Endodermal cell (in vitro differentiated cells): ENCODE results near the gene CARNS1. TPM values are rescaled to one million over a fixed set of nuclear protein-coding genes. Genes with fewer than 3 reads are reported as not detected.

Source experiments
- DNase-seq: peaks from one replicate; pipeline ENCODE4 v3.0.0-alpha.2; 2017
- H3K27ac ChIP-seq: 2 replicates; pipeline ENCODE4 v1.5.1; 2013; ENCODE audit warnings: mild to moderate bottlenecking, low read depth, low read length, moderate library complexity
- H3K27me3 ChIP-seq: 2 replicates; pipeline ENCODE4 v1.6.1; 2013; ENCODE audit warnings: mild to moderate bottlenecking, low read length, moderate library complexity; ENCODE audit not compliant: insufficient read depth, control insufficient read depth, poor library complexity, severe bottlenecking
- H3K36me3 ChIP-seq: 2 replicates; pipeline ENCODE4 v1.7.0; 2013; ENCODE audit warnings: mild to moderate bottlenecking, low read length, moderate library complexity; ENCODE audit not compliant: control insufficient read depth, insufficient read depth
- H3K4me1 ChIP-seq: one replicate; pipeline ENCODE4 v1.7.0; 2013; ENCODE audit warnings: low read length; ENCODE audit not compliant: control insufficient read depth, insufficient read depth
- H3K4me3 ChIP-seq: 2 replicates; pipeline ENCODE4 v1.5.1; 2013; ENCODE audit warnings: mild to moderate bottlenecking, low read length, moderate library complexity
- H3K9ac ChIP-seq: 2 replicates; pipeline ENCODE4 v1.6.1; 2013; ENCODE audit warnings: mild to moderate bottlenecking, low read length, moderate library complexity; ENCODE audit not compliant: poor library complexity, severe bottlenecking; ENCODE audit errors: extremely low read depth
- H3K9me3 ChIP-seq: 2 replicates; pipeline ENCODE4 v1.6.1; 2013; ENCODE audit warnings: mild to moderate bottlenecking, low read length, moderate library complexity; ENCODE audit not compliant: control insufficient read depth
- H3K27ac Mint-ChIP-seq: 2 replicates; pipeline ENCODE4 v1.8.0; 2020; ENCODE audit warnings: mixed read lengths
- H3K27me3 Mint-ChIP-seq: 2 replicates; pipeline ENCODE4 v1.8.0; 2021; ENCODE audit warnings: mild to moderate bottlenecking, mixed read lengths; ENCODE audit not compliant: insufficient read depth
- H3K36me3 Mint-ChIP-seq: 2 replicates; pipeline ENCODE4 v1.8.0; 2020; ENCODE audit warnings: low read depth, mixed read lengths
- H3K4me1 Mint-ChIP-seq: 2 replicates; pipeline ENCODE4 v1.8.0; 2020; ENCODE audit warnings: mixed read lengths
- H3K4me3 Mint-ChIP-seq: 2 replicates; pipeline ENCODE4 v1.8.0; 2020; ENCODE audit warnings: mild to moderate bottlenecking, moderate library complexity, mixed read lengths
- H3K9me3 Mint-ChIP-seq: 2 replicates; pipeline ENCODE4 v1.8.0; 2020; ENCODE audit warnings: mild to moderate bottlenecking, mixed read lengths
- CTCF ChIP-seq: fragments of 200-600 bp; sonication (generic); conservative IDR thresholded peaks from 2 replicates; pipeline ENCODE4 v1.5.0; 2021; ENCODE audit warnings: antibody characterized with exemption, mild to moderate bottlenecking
- WGBS, 2 experiments: methylation state at CpG; one replicate each; pipeline versions ENCODE4 v1.1.5 to v1.1.7; 2013; ENCODE audit warnings: missing lambda C conversion rate in 2 of 2, mixed read lengths in 1 of 2; ENCODE audit not compliant: insufficient coverage in 1 of 2, insufficient read length in 1 of 2; 5-methylcytosine and 5-hydroxymethylcytosine counted together
- total RNA-seq, 2 donors: library from RNA; stranded (reverse); fragmentation: NEBNext Ultra II Directional in 1 of 2; extraction: Animal tissue kit (Norgen Biotek cat#: 25700) in 1 of 2; gene quantifications; 2 replicates in 1 of 2; 3 replicates in 1 of 2; pipeline ENCODE4 v1.2.1, GENCODE V29; 2021

CARNS1 gene
- total RNA-seq, 2 donors from 2014 or later, result 1.6 to 2.2 TPM

- Mint-ChIP-seq H3K4me3 (peak within 1 kb of the TSS; percentile 85), H3K27ac (peak within 1 kb of the TSS; percentile 90), H3K9me3 (no peaks in the 10 kb centered on the region), H3K4me1 (peaks cover 9% of the 10 kb centered on the region), H3K36me3 (peaks cover 4% of the 10 kb centered on the region), H3K27me3 (no peaks in the 10 kb centered on the region)
- no peaks in the 10 kb centered on the region for H3K27me3 ChIP-seq
- H3K27ac ChIP-seq, result peak within 1 kb of the TSS; percentile 66
- H3K9me3 ChIP-seq, result no peaks in the 10 kb centered on the region
- WGBS, 2 experiments, result 1 to 2% methylated on average over 24 to 76 of the region's 76 CpGs
- DNase-seq, result peak; percentile 97
- H3K4me1 ChIP-seq, result no peaks in the 10 kb centered on the region
- H3K36me3 ChIP-seq, result no peaks in the 10 kb centered on the region
- peak; percentile 62 for TF ChIP-seq CTCF
- peak within 1 kb of the TSS; percentile 83 for H3K4me3 ChIP-seq
- H3K9ac ChIP-seq, result peak within 1 kb of the TSS; percentile 44
Observed at GRCh38 chr11:67468759-67469507, 53.5 kb downstream of the CARNS1 start, which contains the start of gene TMEM134. Gene TMEM134, minus strand, starts transcription at chr11:67469251. Its CDS starts 59 bp downstream, at chr11:67469192.

GRCh38 chr11:67469508-67469811 is 54.0 kb downstream of the CARNS1 start:
- Mint-ChIP-seq H3K27me3 (no peaks in the 10 kb centered on the region), H3K4me1 (peaks cover 9% of the 10 kb centered on the region), H3K4me3 (peak overlapping the region; percentile 85), H3K9me3 (no peaks in the 10 kb centered on the region), H3K36me3 (peaks cover 4% of the 10 kb centered on the region), H3K27ac (peak overlapping the region; percentile 72)
- peak overlapping the region; percentile 83 for H3K4me3 ChIP-seq
- H3K9ac ChIP-seq, result peak overlapping the region; percentile 35
- H3K4me1 ChIP-seq, result no peaks in the 10 kb centered on the region
- 49 to 57% methylated on average over 9 of the region's 9 CpGs for WGBS, 2 experiments
- no peak for DNase-seq
- H3K27ac ChIP-seq, result peak overlapping the region; percentile 17
- no peak for TF ChIP-seq CTCF
- no peaks in the 10 kb centered on the region for H3K9me3 ChIP-seq
- no peaks in the 10 kb centered on the region for H3K36me3 ChIP-seq
- no peaks in the 10 kb centered on the region for H3K27me3 ChIP-seq

- Mint-ChIP-seq H3K36me3 (peaks cover under 1% of the 10 kb centered on the region), H3K27ac (no peak overlapping the region), H3K4me1 (peaks cover 5% of the 10 kb centered on the region), H3K4me3 (peak overlapping the region; percentile 85), H3K27me3 (no peaks in the 10 kb centered on the region), H3K9me3 (no peaks in the 10 kb centered on the region)
- TF ChIP-seq CTCF, result no peak
- Histone ChIP-seq H3K36me3 (no peaks in the 10 kb centered on the region), H3K4me1 (no peaks in the 10 kb centered on the region), H3K9ac (no peak overlapping the region), H3K4me3 (no peak overlapping the region), H3K27ac (no peak overlapping the region), H3K27me3 (no peaks in the 10 kb centered on the region), H3K9me3 (no peaks in the 10 kb centered on the region)
- 82 to 95% methylated on average over 4 to 8 of the region's 8 CpGs for WGBS, 2 experiments
- DNase-seq, result no peak
Observed at GRCh38 chr11:67470337-67471002, 55.0 kb downstream of the CARNS1 start.
